CD4-positive, alpha-beta T cell (primary cell): Measurements from ENCODE around the gene GCN1. TPM values are rescaled to one million over a fixed set of nuclear protein-coding genes. Genes with fewer than 3 reads are reported as not detected.

ENCODE experiments used
- ATAC-seq: fragments of 200-7000 bp; cut with Tn5 transposase; one replicate; pipeline ENCODE4 v1.10.0; 2022; ENCODE audit warnings: mild to moderate bottlenecking; ENCODE audit not compliant: poor library complexity
- CTCF ChIA-PET: fragments of 350-600 bp; sonication (Branson Sonifier 250); formaldehyde crosslinking; loops from one replicate; lab custom pipeline; 2021; ENCODE audit warnings: antibody characterized with exemption, inconsistent platforms; lab: Charles Lee
- POLR2A ChIA-PET: fragments of 350-600 bp; sonication (Branson Sonifier 250); formaldehyde crosslinking; loops from one replicate; lab custom pipeline; 2021; ENCODE audit warnings: antibody characterized with exemption, inconsistent platforms; lab: Charles Lee
- DNase-seq, 14 experiments: peaks; one replicate each; pipeline ENCODE4 v3.0.0-alpha.2; 2013 to 2020; ENCODE audit warnings: mixed read lengths in 2 of 14
- H3K27ac ChIP-seq, 2 donors: one replicate each; pipeline versions ENCODE4 v1.5.1 to v1.7.0; 2013; ENCODE audit warnings: low read length in 2 of 2, low read depth in 1 of 2, mild to moderate bottlenecking in 1 of 2
- H3K27me3 ChIP-seq, 2 experiments: 1 replicate in 1 of 2; 2 replicates in 1 of 2; pipeline versions ENCODE4 v1.6.1 to v1.7.0; 2013; ENCODE audit warnings: low read length in 2 of 2, control low read depth in 1 of 2, mild to moderate bottlenecking in 1 of 2, moderate library complexity in 1 of 2; ENCODE audit not compliant: insufficient read depth in 2 of 2, control insufficient read depth in 1 of 2
- H3K36me3 ChIP-seq: one replicate; pipeline ENCODE4 v1.6.1; 2013; ENCODE audit warnings: low read length, control low read depth; ENCODE audit not compliant: insufficient read depth
- H3K4me1 ChIP-seq: one replicate; pipeline ENCODE4 v1.6.1; 2013; ENCODE audit warnings: low read length, control low read depth; ENCODE audit not compliant: insufficient read depth
- H3K4me3 ChIP-seq: one replicate; pipeline ENCODE4 v1.5.1; 2013; ENCODE audit warnings: mild to moderate bottlenecking, low read length, moderate library complexity
- H3K9me3 ChIP-seq, 2 experiments: 1 replicate in 1 of 2; 2 replicates in 1 of 2; pipeline versions ENCODE4 v1.6.1 to v1.7.0; 2013; ENCODE audit warnings: low read length in 2 of 2, mild to moderate bottlenecking in 2 of 2, control low read depth in 1 of 2, moderate library complexity in 1 of 2; ENCODE audit not compliant: control insufficient read depth in 1 of 2, insufficient read depth in 1 of 2
- H3K27ac Mint-ChIP-seq: one replicate; pipeline ENCODE4 v1.8.0; 2020; ENCODE audit warnings: mixed read lengths
- H3K27me3 Mint-ChIP-seq: one replicate; pipeline ENCODE4 v1.8.0; 2021; ENCODE audit warnings: mixed read lengths
- H3K36me3 Mint-ChIP-seq: one replicate; pipeline ENCODE4 v1.8.0; 2021; ENCODE audit warnings: low read depth, mixed read lengths
- H3K4me1 Mint-ChIP-seq: one replicate; pipeline ENCODE4 v1.8.0; 2021; ENCODE audit warnings: low read depth, mixed read lengths
- H3K4me3 Mint-ChIP-seq: one replicate; pipeline ENCODE4 v1.8.0; 2020; ENCODE audit warnings: mild to moderate bottlenecking, mixed read lengths
- H3K9me3 Mint-ChIP-seq: one replicate; pipeline ENCODE4 v1.8.0; 2020; ENCODE audit warnings: mixed read lengths
- intact Hi-C, 2 experiments: fragments of 100-400 bp; cut with DNase I in 1 of 2; cut with micrococcal nuclease in 1 of 2; formaldehyde crosslinking; loops; one replicate each; pipeline versions ENCODE4 v1.15.1 to v1.9.0; 2023 to 2025; cut with DNase I, micrococcal nuclease
- total RNA-seq, 174 experiments: library from RNA in 2 of 174; stranded (reverse) in 2 of 174; gene quantifications; one replicate each; pipeline ENCODE4 v1.2.3 and lab custom pipeline; 2021 to 2026
- TF ChIP-seq, protein P1 (sequence below): fragments of 200-600 bp; IDR thresholded peaks from one replicate; pipeline ENCODE4 v1.8.0; 2022; ENCODE audit warnings: antibody characterized with exemption, mild to moderate bottlenecking

Gene GCN1
- total RNA-seq, 2 experiments from 2014 or later = 121 to 128 TPM

DNA sequence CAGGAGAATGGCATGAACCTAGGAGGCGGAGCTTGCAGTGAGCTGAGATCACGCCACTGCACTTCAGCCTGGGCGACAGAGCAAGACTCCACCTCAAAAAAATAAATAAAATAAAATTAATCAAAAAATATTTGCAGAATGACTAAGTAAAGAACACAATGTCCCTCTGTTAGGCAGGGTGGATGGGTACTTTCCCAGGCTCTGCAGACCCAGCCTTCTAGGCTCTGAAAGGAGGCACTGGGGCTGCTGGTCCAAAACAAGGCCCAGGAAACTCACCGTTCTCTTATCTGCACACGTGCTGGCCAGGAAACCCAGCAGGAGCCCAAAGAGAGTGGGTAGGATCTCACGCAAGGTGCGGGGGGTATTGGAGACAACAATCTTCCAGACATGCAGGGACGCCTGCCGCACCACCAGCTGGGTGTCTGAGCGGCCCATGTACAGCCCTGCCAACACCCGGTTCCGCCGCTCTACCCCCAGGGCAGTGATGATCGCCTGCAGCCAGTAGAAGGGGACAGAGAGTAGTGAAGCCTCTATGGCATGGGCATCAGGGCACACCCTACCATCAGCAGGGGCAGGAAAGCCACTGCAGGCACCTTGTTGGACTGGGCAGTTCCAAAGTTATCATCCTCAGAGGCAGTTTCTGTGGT lies 52.2 kb downstream of the GCN1 start:
- intact Hi-C loops = no loop called here
- no peaks in the 10 kb centered on the region for H3K9me3 Mint-ChIP-seq
- H3K27ac Mint-ChIP-seq = no peak overlapping the region
- no peak overlapping the region for H3K4me3 Mint-ChIP-seq
- Histone ChIP-seq H3K27ac (no peak overlapping the region), H3K27me3 (no peaks in the 10 kb centered on the region), H3K9me3 (no peaks in the 10 kb centered on the region), H3K4me3 (no peak overlapping the region), H3K36me3 (peaks cover 89% of the 10 kb centered on the region), H3K4me1 (no peaks in the 10 kb centered on the region)
- ChIA-PET CTCF (no interaction called here), POLR2A (no interaction called here)
- DNase-seq (no peak), ATAC-seq (no peak)
- H3K27me3 Mint-ChIP-seq = no peaks in the 10 kb centered on the region
- peaks cover 88% of the 10 kb centered on the region for H3K36me3 Mint-ChIP-seq
- TF ChIP-seq, protein P1, sequence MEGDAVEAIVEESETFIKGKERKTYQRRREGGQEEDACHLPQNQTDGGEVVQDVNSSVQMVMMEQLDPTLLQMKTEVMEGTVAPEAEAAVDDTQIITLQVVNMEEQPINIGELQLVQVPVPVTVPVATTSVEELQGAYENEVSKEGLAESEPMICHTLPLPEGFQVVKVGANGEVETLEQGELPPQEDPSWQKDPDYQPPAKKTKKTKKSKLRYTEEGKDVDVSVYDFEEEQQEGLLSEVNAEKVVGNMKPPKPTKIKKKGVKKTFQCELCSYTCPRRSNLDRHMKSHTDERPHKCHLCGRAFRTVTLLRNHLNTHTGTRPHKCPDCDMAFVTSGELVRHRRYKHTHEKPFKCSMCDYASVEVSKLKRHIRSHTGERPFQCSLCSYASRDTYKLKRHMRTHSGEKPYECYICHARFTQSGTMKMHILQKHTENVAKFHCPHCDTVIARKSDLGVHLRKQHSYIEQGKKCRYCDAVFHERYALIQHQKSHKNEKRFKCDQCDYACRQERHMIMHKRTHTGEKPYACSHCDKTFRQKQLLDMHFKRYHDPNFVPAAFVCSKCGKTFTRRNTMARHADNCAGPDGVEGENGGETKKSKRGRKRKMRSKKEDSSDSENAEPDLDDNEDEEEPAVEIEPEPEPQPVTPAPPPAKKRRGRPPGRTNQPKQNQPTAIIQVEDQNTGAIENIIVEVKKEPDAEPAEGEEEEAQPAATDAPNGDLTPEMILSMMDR = no peak
- no peaks in the 10 kb centered on the region for H3K4me1 Mint-ChIP-seq

- Mint-ChIP-seq H3K9me3 (no peaks in the 10 kb centered on the region), H3K36me3 (peaks cover 91% of the 10 kb centered on the region), H3K4me3 (no peak overlapping the region), H3K4me1 (no peaks in the 10 kb centered on the region), H3K27me3 (no peaks in the 10 kb centered on the region), H3K27ac (no peak overlapping the region)
- no peaks in the 10 kb centered on the region for H3K9me3 ChIP-seq
- no peak for ATAC-seq
- H3K27ac ChIP-seq = no peak overlapping the region
- DNase-seq = no peak
- intact Hi-C loops = no loop called here
- no peaks in the 10 kb centered on the region for H3K27me3 ChIP-seq
- H3K36me3 ChIP-seq = peaks cover 89% of the 10 kb centered on the region
- H3K4me3 ChIP-seq = no peak overlapping the region
- ChIA-PET POLR2A (no interaction called here), CTCF (no interaction called here)
- TF ChIP-seq, protein P1 = no peak
- H3K4me1 ChIP-seq = no peaks in the 10 kb centered on the region
Observed at GRCh38 chr12:120141336-120141735, 53.2 kb downstream of the GCN1 start.

GRCh38 chr12:120140603-120141002 lies 53.9 kb downstream of the GCN1 start:
- DNase-seq (no peak), ATAC-seq (no peak)
- intact Hi-C loops = no loop called here
- no peaks in the 10 kb centered on the region for H3K9me3 Mint-ChIP-seq
- no peak overlapping the region for H3K4me3 Mint-ChIP-seq
- H3K4me3 ChIP-seq = no peak overlapping the region
- CTCF ChIA-PET = no interaction called here
- no peak overlapping the region for H3K27ac ChIP-seq
- H3K27me3 Mint-ChIP-seq = no peaks in the 10 kb centered on the region
- peaks cover 96% of the 10 kb centered on the region for H3K36me3 Mint-ChIP-seq
- no peak overlapping the region for H3K27ac Mint-ChIP-seq
- no peaks in the 10 kb centered on the region for H3K4me1 ChIP-seq
- no peaks in the 10 kb centered on the region for H3K9me3 ChIP-seq
- H3K4me1 Mint-ChIP-seq = no peaks in the 10 kb centered on the region
- TF ChIP-seq, protein P1 = no peak
- H3K27me3 ChIP-seq = no peaks in the 10 kb centered on the region
- H3K36me3 ChIP-seq = peaks cover 93% of the 10 kb centered on the region
- POLR2A ChIA-PET = no interaction called here
